HEK293 (cell line): ENCODE measurements around the gene CD1C.

ENCODE experiments used
- GLI4 ChIP-seq: fragments of 450-650 bp; formaldehyde crosslinking; IDR thresholded peaks from 2 replicates; pipeline ENCODE4 v1.5.1; 2016; ENCODE audit warnings: missing biosample characterization, missing genetic modification characterization
- IKZF3 ChIP-seq: fragments of 450-650 bp; IDR thresholded peaks from 2 replicates; pipeline ENCODE4 v1.5.0; 2018; ENCODE audit warnings: missing biosample characterization, mild to moderate bottlenecking, missing genetic modification characterization, moderate library complexity
- KLF7 ChIP-seq: fragments of 450-650 bp; formaldehyde crosslinking; IDR thresholded peaks from 2 replicates; pipeline ENCODE4 v1.5.1; 2016; ENCODE audit warnings: missing biosample characterization, missing genetic modification characterization, borderline replicate concordance
- RBAK ChIP-seq: fragments of 450-650 bp; formaldehyde crosslinking; IDR thresholded peaks from 2 replicates; pipeline ENCODE4 v1.5.1; 2016; ENCODE audit warnings: missing biosample characterization, missing genetic modification characterization
- SCRT2 ChIP-seq: fragments of 450-650 bp; formaldehyde crosslinking; IDR thresholded peaks from 2 replicates; pipeline ENCODE4 v1.5.1; 2016; ENCODE audit warnings: missing biosample characterization, missing genetic modification characterization
- TCF7L2 ChIP-seq: IDR thresholded peaks from 2 replicates; pipeline ENCODE4 v1.6.1; 2011; ENCODE audit warnings: low read depth, mild to moderate bottlenecking, inconsistent platforms, low read length, moderate library complexity, borderline replicate concordance
- ZBTB17 ChIP-seq: fragments of 450-650 bp; formaldehyde crosslinking; IDR thresholded peaks from 2 replicates; pipeline ENCODE4 v1.5.1; 2016; ENCODE audit warnings: missing biosample characterization, missing genetic modification characterization
- ZFP37 ChIP-seq: fragments of 450-650 bp; formaldehyde crosslinking; IDR thresholded peaks from 2 replicates; pipeline ENCODE4 v1.5.1; 2016; ENCODE audit warnings: missing biosample characterization, missing genetic modification characterization
- ZFP69B ChIP-seq: fragments of 450-650 bp; formaldehyde crosslinking; IDR thresholded peaks from 2 replicates; pipeline ENCODE4 v1.5.1; 2016; ENCODE audit warnings: missing biosample characterization, missing genetic modification characterization
- ZNF112 ChIP-seq: fragments of 450-650 bp; formaldehyde crosslinking; IDR thresholded peaks from 2 replicates; pipeline ENCODE4 v1.5.0; 2017; ENCODE audit warnings: missing biosample characterization, missing genetic modification characterization
- ZNF140 ChIP-seq: fragments of 450-650 bp; formaldehyde crosslinking; IDR thresholded peaks from 2 replicates; pipeline ENCODE4 v1.5.1; 2016; ENCODE audit warnings: missing biosample characterization, missing genetic modification characterization
- ZNF146 ChIP-seq: fragments of 450-650 bp; formaldehyde crosslinking; IDR thresholded peaks from 2 replicates; pipeline ENCODE4 v1.5.1; 2016; ENCODE audit warnings: missing biosample characterization, missing genetic modification characterization
- ZNF169 ChIP-seq: fragments of 450-650 bp; formaldehyde crosslinking; IDR thresholded peaks from 2 replicates; pipeline ENCODE4 v1.5.1; 2016; ENCODE audit warnings: missing biosample characterization, missing genetic modification characterization
- ZNF19 ChIP-seq: fragments of 450-650 bp; formaldehyde crosslinking; IDR thresholded peaks from 2 replicates; pipeline ENCODE4; 2016; ENCODE audit warnings: missing biosample characterization, missing genetic modification characterization, low read depth
- ZNF214 ChIP-seq: fragments of 450-650 bp; formaldehyde crosslinking; IDR thresholded peaks from 2 replicates; pipeline ENCODE4 v1.5.1; 2017; ENCODE audit warnings: missing biosample characterization, mild to moderate bottlenecking, missing genetic modification characterization, borderline replicate concordance
- ZNF223 ChIP-seq: fragments of 450-650 bp; formaldehyde crosslinking; IDR thresholded peaks from 2 replicates; pipeline ENCODE4 v1.5.1; 2016; ENCODE audit warnings: missing biosample characterization, missing genetic modification characterization
- ZNF23 ChIP-seq: fragments of 450-650 bp; formaldehyde crosslinking; IDR thresholded peaks from 2 replicates; pipeline ENCODE4 v1.5.1; 2016; ENCODE audit warnings: missing biosample characterization, missing genetic modification characterization, borderline replicate concordance
- ZNF248 ChIP-seq: fragments of 450-650 bp; formaldehyde crosslinking; IDR thresholded peaks from 2 replicates; pipeline ENCODE4 v1.5.1; 2017; ENCODE audit warnings: missing biosample characterization, missing genetic modification characterization
- ZNF266 ChIP-seq: fragments of 450-650 bp; formaldehyde crosslinking; IDR thresholded peaks from 2 replicates; pipeline ENCODE4 v1.5.1; 2016; ENCODE audit warnings: missing biosample characterization, missing genetic modification characterization, low read depth
- ZNF521 ChIP-seq: fragments of 450-650 bp; formaldehyde crosslinking; IDR thresholded peaks from 2 replicates; pipeline ENCODE4 v1.5.1; 2017; ENCODE audit warnings: missing biosample characterization, mild to moderate bottlenecking, missing genetic modification characterization
- ZNF530 ChIP-seq: fragments of 450-650 bp; formaldehyde crosslinking; IDR thresholded peaks from 2 replicates; pipeline ENCODE4 v1.5.1; 2016; ENCODE audit warnings: low read depth, missing biosample characterization, missing genetic modification characterization
- ZNF610 ChIP-seq: fragments of 450-650 bp; formaldehyde crosslinking; IDR thresholded peaks from 2 replicates; pipeline ENCODE4 v1.5.1; 2016; ENCODE audit warnings: missing biosample characterization, missing genetic modification characterization, borderline replicate concordance
- ZNF629 ChIP-seq: fragments of 450-650 bp; formaldehyde crosslinking; IDR thresholded peaks from 2 replicates; pipeline ENCODE4 v1.5.1; 2017; ENCODE audit warnings: missing biosample characterization, missing genetic modification characterization
- ZNF670 ChIP-seq: fragments of 450-650 bp; formaldehyde crosslinking; IDR thresholded peaks from 2 replicates; pipeline ENCODE4 v1.5.1; 2016; ENCODE audit warnings: missing biosample characterization, missing genetic modification characterization, low read depth
- ZNF747 ChIP-seq: fragments of 450-650 bp; formaldehyde crosslinking; IDR thresholded peaks from 2 replicates; pipeline ENCODE4 v1.5.1; 2016; ENCODE audit warnings: missing biosample characterization, missing genetic modification characterization
- TF ChIP-seq, protein P1 (sequence below): fragments of 450-650 bp; formaldehyde crosslinking; IDR thresholded peaks from 2 replicates; pipeline ENCODE4 v1.5.1; 2017; ENCODE audit warnings: missing biosample characterization, missing genetic modification characterization
- TF ChIP-seq, protein P2 (sequence below): fragments of 450-650 bp; formaldehyde crosslinking; IDR thresholded peaks from 2 replicates; pipeline ENCODE4 v1.5.1; 2016; ENCODE audit warnings: missing biosample characterization, missing genetic modification characterization
- TF ChIP-seq, protein P3 (sequence below): fragments of 450-650 bp; formaldehyde crosslinking; IDR thresholded peaks from 2 replicates; pipeline ENCODE4 v1.5.1; 2016; ENCODE audit warnings: missing biosample characterization, missing genetic modification characterization
- TF ChIP-seq, protein P4 (sequence below): fragments of 450-650 bp; formaldehyde crosslinking; IDR thresholded peaks from 2 replicates; pipeline ENCODE4 v1.5.1; 2016; ENCODE audit warnings: missing biosample characterization, missing genetic modification characterization
- TF ChIP-seq, protein P5 (sequence below): fragments of 450-650 bp; formaldehyde crosslinking; IDR thresholded peaks from 2 replicates; pipeline ENCODE4 v1.5.1; 2016; ENCODE audit warnings: missing biosample characterization, missing genetic modification characterization
- TF ChIP-seq, protein P6 (sequence below): IDR thresholded peaks from 2 replicates; pipeline ENCODE4 v1.6.1; 2011; ENCODE audit warnings: mild to moderate bottlenecking, low read depth, low read length, borderline replicate concordance
- TF ChIP-seq, protein P7 (sequence below): fragments of 450-650 bp; formaldehyde crosslinking; IDR thresholded peaks from 2 replicates; pipeline ENCODE4 v1.5.1; 2016; ENCODE audit warnings: missing biosample characterization, missing genetic modification characterization, borderline replicate concordance

Gene CD1C

DNA sequence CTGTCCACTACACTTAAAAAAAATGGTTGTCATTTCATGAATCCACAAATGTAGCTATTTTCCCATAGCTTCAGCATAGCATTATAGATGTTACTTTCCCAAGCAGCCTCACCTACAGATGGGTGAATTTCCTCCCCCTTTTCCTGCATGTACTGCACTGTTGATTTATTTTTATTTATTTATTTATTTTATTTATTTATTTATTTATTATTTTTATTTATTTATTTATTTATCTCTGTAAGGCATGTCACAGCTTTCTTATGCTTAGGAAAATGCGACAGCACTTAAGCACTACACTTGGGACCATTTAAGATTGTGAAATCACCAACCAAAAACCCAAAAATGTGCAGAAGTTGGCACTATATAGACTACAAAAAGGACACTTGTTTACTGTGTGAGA, 30.6 kb upstream of the CD1C start (continued):
- TF ChIP-seq, protein P1, sequence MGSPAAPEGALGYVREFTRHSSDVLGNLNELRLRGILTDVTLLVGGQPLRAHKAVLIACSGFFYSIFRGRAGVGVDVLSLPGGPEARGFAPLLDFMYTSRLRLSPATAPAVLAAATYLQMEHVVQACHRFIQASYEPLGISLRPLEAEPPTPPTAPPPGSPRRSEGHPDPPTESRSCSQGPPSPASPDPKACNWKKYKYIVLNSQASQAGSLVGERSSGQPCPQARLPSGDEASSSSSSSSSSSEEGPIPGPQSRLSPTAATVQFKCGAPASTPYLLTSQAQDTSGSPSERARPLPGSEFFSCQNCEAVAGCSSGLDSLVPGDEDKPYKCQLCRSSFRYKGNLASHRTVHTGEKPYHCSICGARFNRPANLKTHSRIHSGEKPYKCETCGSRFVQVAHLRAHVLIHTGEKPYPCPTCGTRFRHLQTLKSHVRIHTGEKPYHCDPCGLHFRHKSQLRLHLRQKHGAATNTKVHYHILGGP: no peak
- TF ChIP-seq, protein P2, sequence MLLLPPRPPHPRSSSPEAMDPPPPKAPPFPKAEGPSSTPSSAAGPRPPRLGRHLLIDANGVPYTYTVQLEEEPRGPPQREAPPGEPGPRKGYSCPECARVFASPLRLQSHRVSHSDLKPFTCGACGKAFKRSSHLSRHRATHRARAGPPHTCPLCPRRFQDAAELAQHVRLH (tag by site-specific recombination): 0 out of 2 replicates have a peak, but pooled peaks have one; percentile 34
- TF ChIP-seq ZNF248: no peak
- no peak for TF ChIP-seq GLI4 (tag by site-specific recombination)
- TF ChIP-seq ZBTB17 (tag by site-specific recombination): no peak
- no peak for TF ChIP-seq IKZF3 (tag by site-specific recombination)
- TF ChIP-seq SCRT2: no peak
- TF ChIP-seq ZNF169: no peak
- TF ChIP-seq ZNF112 (tag by site-specific recombination): no peak
- no peak for TF ChIP-seq ZNF670
- TF ChIP-seq ZNF146 (tag by site-specific recombination): no peak
- no peak for TF ChIP-seq ZNF23 (tag by site-specific recombination)
- no peak for TF ChIP-seq ZNF266 (tag by site-specific recombination)
- no peak for TF ChIP-seq ZNF19 (tag by site-specific recombination)
- no peak for TF ChIP-seq RBAK
- no peak for TF ChIP-seq KLF7
- TF ChIP-seq ZNF747 (tag by site-specific recombination): no peak
- no peak for TF ChIP-seq ZNF521
- TF ChIP-seq, protein P3, sequence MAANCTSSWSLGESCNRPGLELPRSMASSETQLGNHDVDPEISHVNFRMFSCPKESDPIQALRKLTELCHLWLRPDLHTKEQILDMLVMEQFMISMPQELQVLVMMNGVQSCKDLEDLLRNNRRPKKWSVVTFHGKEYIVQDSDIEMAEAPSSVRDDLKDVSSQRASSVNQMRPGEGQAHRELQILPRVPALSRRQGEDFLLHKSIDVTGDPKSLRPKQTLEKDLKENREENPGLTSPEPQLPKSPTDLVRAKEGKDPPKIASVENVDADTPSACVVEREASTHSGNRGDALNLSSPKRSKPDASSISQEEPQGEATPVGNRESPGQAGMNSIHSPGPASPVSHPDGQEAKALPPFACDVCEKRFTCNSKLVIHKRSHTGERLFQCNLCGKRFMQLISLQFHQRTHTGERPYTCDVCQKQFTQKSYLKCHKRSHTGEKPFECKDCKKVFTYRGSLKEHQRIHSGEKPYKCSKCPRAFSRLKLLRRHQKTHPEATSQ (tag by site-specific recombination): no peak
- no peak for TF ChIP-seq TCF7L2
- TF ChIP-seq, protein P4, sequence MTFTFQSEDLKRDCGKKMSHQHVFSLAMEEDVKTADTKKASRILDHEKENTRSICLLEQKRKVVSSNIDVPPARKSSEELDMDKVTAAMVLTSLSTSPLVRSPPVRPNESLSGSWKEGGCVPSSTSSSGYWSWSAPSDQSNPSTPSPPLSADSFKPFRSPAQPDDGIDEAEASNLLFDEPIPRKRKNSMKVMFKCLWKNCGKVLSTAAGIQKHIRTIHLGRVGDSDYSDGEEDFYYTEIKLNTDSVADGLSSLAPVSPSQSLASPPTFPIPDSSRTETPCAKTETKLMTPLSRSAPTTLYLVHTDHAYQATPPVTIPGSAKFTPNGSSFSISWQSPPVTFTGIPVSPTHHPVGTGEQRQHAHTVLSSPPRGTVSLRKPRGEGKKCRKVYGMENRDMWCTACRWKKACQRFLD (tag by site-specific recombination): no peak
- peak; percentile 40 for TF ChIP-seq ZNF629 (tag by site-specific recombination)
- TF ChIP-seq ZNF610 (tag by site-specific recombination): no peak
- no peak for TF ChIP-seq ZFP69B (tag by site-specific recombination)
- TF ChIP-seq, protein P5, sequence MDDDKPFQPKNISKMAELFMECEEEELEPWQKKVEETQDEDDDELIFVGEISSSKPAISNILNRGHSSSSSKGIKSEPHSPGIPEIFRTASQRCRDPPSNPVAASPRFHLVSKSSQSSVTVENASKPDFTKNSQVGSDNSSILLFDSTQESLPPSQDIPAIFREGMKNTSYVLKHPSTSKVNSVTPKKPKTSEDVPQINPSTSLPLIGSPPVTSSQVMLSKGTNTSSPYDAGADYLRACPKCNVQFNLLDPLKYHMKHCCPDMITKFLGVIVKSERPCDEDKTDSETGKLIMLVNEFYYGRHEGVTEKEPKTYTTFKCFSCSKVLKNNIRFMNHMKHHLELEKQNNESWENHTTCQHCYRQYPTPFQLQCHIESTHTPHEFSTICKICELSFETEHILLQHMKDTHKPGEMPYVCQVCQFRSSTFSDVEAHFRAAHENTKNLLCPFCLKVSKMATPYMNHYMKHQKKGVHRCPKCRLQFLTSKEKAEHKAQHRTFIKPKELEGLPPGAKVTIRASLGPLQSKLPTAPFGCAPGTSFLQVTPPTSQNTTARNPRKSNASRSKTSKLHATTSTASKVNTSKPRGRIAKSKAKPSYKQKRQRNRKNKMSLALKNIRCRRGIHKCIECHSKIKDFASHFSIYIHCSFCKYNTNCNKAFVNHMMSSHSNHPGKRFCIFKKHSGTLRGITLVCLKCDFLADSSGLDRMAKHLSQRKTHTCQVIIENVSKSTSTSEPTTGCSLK: no peak
- TF ChIP-seq, protein P6, sequence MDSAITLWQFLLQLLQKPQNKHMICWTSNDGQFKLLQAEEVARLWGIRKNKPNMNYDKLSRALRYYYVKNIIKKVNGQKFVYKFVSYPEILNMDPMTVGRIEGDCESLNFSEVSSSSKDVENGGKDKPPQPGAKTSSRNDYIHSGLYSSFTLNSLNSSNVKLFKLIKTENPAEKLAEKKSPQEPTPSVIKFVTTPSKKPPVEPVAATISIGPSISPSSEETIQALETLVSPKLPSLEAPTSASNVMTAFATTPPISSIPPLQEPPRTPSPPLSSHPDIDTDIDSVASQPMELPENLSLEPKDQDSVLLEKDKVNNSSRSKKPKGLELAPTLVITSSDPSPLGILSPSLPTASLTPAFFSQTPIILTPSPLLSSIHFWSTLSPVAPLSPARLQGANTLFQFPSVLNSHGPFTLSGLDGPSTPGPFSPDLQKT: no peak
- TF ChIP-seq, protein P7, sequence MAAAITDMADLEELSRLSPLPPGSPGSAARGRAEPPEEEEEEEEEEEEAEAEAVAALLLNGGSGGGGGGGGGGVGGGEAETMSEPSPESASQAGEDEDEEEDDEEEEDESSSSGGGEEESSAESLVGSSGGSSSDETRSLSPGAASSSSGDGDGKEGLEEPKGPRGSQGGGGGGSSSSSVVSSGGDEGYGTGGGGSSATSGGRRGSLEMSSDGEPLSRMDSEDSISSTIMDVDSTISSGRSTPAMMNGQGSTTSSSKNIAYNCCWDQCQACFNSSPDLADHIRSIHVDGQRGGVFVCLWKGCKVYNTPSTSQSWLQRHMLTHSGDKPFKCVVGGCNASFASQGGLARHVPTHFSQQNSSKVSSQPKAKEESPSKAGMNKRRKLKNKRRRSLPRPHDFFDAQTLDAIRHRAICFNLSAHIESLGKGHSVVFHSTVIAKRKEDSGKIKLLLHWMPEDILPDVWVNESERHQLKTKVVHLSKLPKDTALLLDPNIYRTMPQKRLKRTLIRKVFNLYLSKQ (tag by site-specific recombination): no peak
- no peak for TF ChIP-seq ZNF223 (tag by site-specific recombination)
- no peak for TF ChIP-seq ZNF214 (tag by site-specific recombination)
- TF ChIP-seq ZNF140 (tag by site-specific recombination): peak; percentile 55; the same call in 1 of the 2 replicates
- TF ChIP-seq ZFP37 (tag by site-specific recombination): peak; percentile 57; the same call in 1 of the 2 replicates
- TF ChIP-seq ZNF530 (tag by site-specific recombination): no peak
